Posterior vena cava (tissue), 2 donors: ENCODE data around the gene PRKAR1B. TPM values are rescaled to one million over a fixed set of nuclear protein-coding genes. Genes with fewer than 3 reads are reported as not detected.

Experiments used
- DNase-seq: peaks from one replicate; pipeline ENCODE4 v3.0.0-alpha.2; 2020; ENCODE audit warnings: low spot score
- intact Hi-C, 2 donors: fragments of 100-400 bp; cut with DNase I; formaldehyde crosslinking; loops; one replicate each; pipeline versions ENCODE4 v1.14.1 to v1.14.2; 2022 to 2023
- total RNA-seq, 2 donors: library from RNA; stranded (reverse); fragmentation: NEBNext Ultra II Directional; extraction: Animal tissue kit (Norgen Biotek cat#: 25700); gene quantifications; one replicate each; pipeline ENCODE4 v1.2.1, GENCODE V29; 2021
- donor health status: DM: yes; HTN: yes; CAD: no.
- donor health status: DM: yes; HTN: yes; CAD: no.

PRKAR1B gene
- total RNA-seq, 2 donors from 2014 or later: 10.1 TPM

DNA sequence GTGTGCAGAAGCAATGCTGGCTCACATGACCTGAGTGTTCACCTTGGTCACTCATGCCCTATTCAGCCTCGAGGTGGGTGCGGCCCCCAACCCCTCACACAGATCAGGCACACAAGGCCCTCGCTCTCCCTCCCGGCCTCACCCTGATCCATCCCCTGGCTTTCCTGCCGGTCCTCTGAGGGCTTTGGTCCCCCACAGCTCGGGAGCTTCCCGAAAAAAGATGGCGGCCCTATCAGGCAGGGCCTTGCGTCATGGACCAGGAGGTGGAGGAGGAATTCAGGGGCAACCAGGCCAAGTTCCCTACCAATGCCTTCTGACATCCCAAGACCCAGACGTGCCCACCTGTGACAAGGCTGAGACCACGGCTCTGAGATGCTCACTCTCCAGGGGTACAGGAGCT, 44.3 kb downstream of the PRKAR1B start:
- intact Hi-C loops: no loop called here
- DNase-seq: peak; percentile 74

DNA sequence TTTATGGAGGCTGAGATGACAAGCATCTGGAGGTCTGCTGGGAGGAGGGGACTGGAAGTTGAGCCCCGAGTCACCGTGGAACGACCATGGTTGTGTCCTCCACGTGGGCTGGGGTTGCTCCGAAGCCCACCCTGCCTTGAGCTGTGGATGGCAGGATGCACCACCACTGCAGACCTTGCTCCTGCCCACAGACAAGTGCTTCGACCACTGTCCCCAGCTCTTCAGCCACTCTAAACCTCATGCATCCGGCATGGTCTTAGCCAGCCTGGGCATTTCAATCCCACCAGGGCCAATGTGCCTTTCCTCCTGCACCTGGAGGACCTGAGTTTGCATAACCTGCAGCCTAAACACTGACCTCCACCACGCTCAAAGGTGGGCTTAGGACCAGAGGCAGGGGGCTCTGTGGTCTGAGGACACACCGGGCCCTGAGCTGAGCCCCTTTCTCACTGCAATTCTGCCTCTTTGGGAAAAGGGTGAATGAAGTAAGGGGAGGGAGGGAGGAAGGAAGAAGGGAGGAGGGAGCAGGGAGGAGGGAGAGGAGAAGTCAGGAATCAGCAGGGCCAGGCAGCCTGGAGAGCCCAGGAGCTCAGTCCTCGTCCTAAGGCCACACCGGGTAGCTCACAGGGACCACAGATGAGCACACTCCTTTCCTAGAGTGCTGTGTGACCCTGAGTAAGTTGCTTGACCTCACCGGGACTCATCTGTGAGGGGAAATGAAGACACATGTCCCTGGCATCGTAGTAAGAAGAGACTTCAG, 45.4 kb downstream of the PRKAR1B start:
- intact Hi-C loops: no loop called here
- DNase-seq: peak; percentile 58

DNA sequence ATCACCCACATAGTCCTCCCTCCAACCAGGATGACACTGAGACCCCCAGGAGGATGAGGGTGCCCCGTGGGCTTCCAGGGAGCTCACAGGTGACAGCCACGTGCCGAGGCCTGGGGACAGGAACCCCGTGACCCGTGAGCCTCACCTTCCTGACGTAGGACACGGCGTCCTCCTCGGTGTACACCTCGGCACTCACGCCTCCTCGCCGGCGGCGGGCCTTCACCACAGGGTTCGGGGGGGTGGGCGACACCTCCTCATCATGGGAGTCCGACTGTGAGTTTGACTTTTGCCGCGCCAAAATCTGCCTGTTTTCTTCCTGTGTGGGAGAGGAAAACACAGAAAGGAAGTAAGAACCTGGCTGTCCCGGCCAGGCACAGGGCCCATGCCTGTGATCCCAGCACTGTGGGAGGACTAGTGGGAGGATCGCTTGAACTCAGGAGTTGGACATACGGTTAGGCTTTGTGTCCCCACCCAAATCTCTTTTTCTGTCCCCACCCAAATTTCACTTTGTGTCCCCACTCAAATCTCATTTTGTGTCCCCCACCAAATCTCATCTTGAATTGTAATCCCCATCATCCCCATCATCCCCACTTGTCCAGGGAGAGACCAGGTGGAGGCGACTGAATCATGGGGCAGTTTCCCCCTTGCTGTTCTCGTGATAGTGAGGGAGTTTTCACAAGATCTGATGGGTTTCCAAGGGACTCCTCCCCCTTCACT, 46.5 kb downstream of the PRKAR1B start:
- DNase-seq: peak; percentile 72
- intact Hi-C loops: no loop called here

DNA sequence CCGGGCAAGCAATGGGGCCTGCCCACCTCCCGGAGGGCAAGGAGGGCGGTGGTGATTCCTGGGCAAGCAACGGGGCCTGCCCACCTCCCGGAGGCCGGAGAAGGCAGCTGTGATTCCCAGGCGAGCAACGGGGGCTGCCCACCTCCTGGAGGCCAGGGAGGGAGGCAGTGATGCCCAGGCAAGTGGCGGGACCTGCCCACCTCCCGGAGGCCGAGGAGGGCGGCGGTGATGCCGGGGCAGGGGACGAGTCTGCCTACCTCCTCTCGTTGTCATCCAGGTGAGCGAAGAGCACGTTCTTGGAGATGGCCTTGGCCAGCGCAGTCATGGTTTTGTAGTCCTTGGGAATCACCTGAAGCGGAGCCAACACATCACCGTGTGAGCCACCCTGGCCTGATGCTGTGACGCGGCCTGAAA, 50.1 kb downstream of the PRKAR1B start:
- peak; percentile 41 for DNase-seq
- intact Hi-C loops: no loop called here

DNA sequence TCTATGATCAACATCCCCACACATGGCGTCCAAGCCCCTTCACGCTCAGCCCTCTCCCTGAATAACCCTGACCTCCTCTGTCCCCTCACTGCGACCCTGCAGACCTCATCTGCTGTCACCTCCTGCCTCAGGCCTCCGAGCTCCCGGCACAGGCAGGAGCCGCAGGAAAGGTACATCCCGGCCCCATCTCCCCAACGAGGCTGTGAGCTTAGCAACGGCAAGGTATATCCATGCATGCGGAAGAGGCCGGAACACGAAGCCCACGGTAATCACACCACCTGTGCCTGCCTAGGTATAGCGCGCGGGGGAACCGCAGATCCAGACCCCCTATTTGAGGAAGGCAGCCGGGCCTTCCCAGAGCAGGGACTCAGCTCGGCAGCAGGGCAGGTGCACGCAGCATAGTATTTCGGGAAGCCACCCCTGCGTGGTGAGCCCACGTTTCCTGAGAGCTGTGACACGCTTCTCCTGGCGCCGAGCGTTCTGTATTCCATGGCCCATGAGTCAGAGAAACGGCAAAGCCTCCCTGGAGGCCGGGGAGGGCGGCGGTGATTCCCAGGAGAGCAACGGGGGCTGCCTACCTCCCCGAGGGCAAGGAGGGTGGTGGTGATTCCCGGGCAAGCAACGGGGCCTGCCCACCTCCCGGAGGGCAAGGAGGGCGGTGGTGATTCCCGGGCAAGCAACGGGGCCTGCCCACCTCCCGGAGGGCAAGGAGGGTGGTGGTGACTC, 50.7 kb downstream of the PRKAR1B start:
- DNase-seq: peak; percentile 51
- intact Hi-C loops: no loop called here

DNA sequence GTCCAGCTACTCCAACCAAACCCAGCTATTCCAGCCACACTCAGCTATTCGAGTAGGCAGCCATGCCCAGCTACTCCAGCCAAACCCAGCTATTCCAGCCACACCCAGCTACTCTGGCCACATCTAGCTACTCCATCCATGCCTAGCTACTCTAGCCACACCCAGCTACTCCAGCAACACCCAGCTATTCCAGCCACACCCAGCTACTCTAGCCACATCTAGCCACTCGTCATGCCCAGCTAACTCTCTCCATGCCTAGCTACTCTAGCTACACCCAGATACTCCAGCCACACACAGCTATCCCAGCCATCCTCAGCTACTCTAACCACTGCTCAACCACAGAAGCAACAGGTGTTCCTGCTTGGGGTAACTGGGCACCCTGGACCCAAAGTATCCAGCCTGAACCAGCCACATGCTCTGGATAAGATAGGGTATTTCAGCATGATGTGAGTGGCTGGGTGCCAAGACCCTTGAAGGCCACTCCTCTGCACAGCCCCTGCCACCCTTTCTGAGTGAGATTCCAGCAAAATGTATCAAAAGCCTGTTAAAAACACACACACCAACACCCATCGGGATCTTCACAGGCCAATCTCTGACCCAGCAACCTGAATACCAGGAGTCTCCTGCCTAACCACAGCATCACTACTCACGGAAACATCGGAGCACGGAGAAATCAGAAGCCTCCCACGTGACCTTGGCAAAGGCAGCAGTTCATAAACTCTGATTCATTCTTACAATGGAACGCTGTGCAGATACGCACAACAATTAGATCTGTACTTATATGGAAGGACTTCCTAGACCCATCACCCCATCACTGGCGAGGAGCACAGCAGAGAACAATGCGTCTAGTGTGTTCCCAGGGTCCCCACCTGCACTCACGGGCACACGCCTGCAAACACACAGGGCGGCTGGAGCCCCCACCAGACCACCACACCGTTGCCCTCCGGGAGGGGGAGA, 52.3 kb downstream of the PRKAR1B start:
- intact Hi-C loops: no loop called here
- DNase-seq: peak; percentile 58

DNA sequence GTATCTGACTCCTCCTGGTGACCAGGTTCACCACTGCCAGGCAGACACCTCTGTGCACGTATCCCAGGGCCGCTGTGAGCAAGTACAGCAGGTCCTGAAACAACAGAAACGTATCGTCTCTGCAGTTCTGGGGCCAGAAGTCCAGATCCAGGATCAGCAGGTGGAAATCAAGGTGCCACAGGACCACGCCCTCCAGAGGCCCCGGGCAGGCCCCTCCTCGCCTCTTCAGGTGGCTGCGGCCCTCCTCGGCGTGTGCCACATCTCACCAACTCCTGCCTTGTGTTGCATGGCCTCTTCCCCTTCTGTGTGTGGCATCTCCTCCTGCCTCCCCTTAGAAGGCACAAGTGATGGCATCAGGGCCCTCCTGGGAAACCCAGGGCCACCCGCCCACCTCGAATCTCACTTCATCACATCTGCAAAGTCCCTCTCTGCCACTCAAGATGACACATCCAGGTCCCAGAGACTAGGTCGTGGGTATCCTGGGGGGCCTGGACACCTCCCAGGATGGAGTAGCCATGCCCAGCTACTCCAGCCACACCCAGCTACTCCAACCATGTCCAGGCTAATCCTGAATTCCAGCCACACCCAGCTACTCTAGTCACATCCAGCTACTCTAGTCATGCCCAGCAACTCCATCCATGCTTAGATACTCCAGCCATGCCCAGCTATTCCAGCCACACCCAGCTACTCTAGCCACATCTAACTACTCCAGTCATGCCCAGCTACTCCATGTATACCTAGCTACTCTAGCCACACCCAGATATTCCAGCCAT, 53.2 kb downstream of the PRKAR1B start:
- intact Hi-C loops: no loop called here
- DNase-seq: peak; percentile 56

DNA sequence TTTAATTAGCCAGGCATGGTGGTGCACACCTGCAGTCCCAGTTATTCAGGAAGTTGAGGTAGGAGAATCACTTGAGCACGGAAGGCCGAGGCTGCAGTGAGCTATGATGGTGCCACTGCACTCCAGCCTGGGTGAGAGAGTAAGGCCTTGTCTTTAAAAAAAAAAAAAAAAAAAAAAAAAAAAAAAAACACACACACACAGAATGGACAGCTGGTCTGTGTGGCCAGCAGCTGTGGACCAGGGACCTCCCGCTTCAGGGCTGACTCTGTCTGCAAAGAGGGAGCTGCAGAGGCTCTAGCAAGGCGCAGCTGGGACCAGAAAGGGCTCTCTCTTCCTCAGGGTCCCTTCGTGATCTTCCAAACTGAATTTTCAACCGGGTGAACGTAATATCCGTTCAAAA, 54.2 kb downstream of the PRKAR1B start:
- intact Hi-C loops: no loop called here
- peak; percentile 58 for DNase-seq

DNA sequence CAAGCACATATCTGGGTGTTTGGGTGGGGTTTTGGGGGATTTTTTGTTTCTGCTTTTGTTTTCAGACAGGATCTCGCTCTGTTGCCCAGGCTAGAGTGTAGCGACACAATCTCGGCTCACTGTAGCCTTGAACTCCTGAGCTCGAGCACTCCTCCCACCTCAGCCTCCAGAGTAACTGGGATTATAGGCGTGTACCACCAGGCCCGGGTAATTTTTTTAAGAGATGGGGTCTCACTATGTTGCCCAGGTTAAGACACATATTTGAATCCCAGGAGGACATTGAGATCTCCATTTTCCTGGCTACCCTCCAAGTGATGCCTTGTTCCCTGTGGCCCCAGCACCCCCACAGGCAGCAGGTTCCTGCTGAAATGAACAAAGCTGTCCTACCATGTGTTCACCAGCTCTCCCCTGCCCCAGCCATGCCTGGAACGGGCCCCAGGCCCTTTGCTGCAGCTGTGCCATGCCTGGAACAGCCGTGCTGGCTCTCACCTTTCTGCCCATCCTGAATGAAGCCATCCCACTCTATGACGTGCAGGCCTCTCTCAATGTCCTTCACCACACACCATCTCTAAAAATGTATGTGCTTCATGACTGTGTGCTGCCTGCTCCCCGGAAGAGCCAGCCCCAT, 55.6 kb downstream of the PRKAR1B start:
- peak; percentile 72 for DNase-seq
- intact Hi-C loops: no loop called here

DNA sequence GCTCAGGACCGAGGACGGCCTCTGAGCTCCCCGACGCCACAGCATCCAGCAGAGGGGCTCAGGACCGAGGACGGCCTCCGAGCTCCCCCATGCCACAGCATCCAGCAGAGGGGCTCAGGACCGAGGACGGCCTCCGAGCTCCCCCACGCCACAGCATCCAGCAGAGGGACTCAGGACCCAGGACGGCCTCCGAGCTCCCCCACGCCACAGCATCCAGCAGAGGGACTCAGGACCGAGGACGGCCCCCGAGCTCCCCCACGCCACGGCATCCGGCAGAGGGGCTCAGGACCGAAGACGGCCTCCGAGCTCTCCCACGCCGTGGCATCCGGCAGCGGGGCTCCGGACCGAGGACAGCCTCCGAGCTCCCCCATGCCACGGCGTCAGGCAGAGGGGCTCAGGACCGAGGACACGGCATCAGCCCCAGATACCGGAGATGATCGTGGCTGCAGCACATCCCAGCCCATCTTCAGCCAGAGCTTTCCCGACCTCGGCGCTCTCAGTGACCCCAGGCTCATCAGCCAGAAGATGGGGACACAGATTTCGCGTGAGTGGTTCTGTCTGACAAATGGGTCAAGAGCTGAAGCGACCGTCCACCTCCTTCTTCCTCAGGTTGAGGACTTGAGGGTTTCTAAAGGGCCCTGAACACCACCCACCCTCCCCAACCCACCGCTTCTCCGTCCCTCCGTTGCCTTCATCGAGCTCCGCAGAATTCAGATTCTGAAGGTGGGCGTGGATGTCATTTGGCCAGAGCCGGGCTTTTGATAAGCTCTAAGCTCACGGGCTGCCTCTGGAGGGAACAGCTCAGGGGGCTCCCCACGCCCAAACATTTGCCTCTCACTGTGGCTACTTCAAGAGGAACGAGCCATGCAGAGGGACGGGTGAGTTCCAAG, 56.3 kb downstream of the PRKAR1B start:
- DNase-seq: peak; percentile 72
- intact Hi-C loops: no loop called here

DNA sequence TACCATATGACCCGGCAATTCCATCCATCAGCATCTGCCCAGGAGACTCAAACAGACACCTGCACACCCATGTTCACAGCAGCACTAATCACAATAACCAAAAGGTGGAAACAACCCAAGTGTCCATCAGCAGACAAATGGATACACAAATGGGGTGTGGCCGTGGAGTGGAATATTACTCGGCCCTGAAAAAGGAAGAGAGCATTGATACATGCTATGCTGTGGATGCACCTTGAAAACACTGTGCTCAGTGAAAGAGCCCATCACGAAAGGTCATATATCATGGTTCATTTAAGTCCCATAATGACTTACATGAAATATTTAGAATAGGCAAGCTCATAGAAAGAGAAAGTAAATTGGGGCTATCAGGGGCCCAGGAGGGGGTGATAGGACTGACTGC, 58.1 kb downstream of the PRKAR1B start:
- no peak for DNase-seq
- intact Hi-C loops: loop anchor here in 1 of 2 donors (10.0 kb wide), 1 partner anchor 154 kb away; the partner anchor contains the start of gene PDGFA

DNA sequence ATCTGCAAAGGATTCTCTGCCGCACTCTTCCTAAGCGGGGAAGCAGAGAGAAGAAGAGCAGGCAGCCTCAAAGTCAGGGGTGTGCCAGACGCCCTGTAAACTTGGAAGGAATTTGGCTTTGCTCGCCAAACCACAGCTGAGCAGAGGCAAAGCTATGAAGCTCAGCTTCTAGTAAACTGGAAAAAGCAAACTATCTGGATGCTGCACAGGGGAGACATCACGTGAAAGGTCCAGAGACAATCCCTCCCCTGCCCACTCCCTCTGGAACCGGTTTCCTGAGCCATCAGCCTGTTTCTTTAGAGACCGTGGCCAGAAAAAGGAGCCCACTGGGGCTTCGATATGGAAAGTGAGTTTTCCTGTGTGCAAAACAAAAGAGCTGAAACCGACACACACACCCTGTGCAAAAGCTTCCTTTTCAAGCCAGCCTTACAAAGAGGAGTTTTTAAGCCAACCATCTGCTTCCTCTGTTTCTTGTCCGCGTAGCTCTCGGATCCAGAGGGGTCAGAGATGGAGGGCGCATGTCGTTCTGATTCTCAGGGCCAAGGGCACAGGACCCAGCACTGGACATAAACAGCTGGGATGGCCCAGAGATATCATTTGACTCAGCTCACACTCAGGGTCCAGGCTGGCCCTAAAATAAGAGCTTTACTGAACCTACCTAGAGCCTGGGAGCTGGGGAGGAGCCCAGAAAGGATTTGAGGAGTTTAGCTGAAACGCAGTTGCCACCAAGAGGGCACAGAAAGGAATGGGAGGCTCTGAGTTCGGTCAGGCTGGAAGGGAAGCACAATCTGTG, 58.7 kb downstream of the PRKAR1B start:
- peak; percentile 78 for DNase-seq
- intact Hi-C loops: loop anchor here in 1 of 2 donors (10.0 kb wide), 1 partner anchor 154 kb away; the partner anchor contains the start of gene PDGFA

DNA sequence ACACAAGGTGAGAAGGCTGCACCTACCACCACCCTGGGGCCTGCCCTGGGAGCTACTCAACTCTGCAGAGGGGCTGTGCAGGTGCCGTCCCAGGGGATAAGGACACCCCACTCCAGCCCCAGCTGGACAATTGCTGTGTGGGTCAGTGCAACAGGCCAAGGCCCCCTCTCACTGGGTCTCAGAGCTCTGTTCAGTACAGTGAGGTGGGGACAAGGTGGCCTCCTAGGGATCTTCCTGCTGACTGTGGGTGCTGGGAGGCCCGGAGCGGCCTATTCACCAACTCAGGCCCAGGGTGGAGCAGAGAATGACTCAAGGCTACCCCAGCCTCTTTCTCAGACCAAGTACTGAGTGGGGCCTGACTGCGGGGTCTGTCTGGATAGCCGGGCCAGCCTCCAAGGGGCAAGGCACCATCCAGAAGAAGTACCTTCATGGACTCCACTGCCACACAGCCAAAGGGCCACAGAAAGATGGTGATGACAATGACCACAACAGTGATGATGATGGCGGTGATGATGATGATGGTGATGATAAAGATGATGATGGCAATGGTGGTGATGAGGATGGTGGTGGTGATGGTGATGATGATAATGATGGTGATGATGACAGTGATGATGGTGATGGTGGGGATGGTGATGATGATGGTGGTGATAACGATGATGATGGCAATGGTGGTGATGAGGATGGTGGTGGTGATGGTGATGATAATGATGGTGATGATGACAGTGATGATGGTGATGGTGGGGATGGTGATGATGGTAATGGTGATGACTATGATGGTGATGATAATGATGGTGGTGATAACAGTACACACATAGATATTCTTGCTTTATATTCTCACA, 60.4 kb downstream of the PRKAR1B start:
- peak; percentile 55 for DNase-seq
- intact Hi-C loops: loop anchor here in 1 of 2 donors (10.0 kb wide), 1 partner anchor 152 kb away; the partner anchor contains the start of gene PDGFA

DNA sequence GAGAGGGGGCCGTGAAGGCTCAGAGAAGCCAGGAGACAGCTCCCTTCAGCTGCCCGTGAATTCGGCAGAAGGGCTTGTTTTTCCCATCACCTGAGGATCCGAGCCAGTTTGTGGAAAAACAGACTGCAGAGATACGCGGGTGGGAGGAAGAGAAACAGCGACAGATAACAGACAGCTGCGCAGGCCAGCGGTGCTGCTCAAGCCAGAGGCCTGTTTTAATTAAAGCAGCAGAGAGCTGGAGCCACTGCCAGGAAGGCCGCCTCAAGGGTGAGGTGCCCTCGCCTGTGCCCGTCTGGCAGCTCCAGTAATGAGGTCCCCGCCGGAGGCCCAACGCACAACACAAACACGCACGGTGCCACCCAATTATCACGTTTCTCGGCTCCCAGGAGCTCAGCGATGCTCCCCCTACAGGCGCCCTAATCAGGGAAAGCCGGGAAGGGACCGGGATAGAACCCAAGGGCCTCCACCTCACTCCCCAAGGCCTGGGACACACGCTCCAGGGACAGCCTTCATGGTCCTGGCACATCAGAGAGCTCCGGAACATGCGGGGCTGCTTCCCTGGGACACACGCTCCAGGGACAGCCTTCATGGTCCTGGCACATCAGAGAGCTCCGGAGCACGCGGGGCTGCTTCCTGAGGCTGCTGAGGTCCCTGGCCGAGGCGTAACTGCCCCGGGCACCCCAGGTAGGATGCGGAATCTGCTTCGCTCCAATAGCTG, 61.2 kb downstream of the PRKAR1B start:
- intact Hi-C loops: loop anchor here (2.0 to 10.0 kb wide), 2 partner anchors 73 to 151 kb away; partner anchors contain the start of gene PDGFA (in 1 of the 2)
- DNase-seq: peak; percentile 82
